ENCODE results near the gene CRACR2A. TPM values are rescaled to one million over a fixed set of nuclear protein-coding genes. Genes with fewer than 3 reads are reported as not detected.

The CRACR2A gene
- total RNA-seq, 1 donor from 2014 or later, result 0.82 TPM

GRCh38 chr12:3715999-3716398 is 36.9 kb downstream of the CRACR2A start:
- no peak overlapping the region for H3K4me3 Mint-ChIP-seq (ENCODE audit: unreplicated experiment)
- H3K27ac Mint-ChIP-seq (ENCODE audit: unreplicated experiment), result no peak overlapping the region
- no peaks in the 10 kb centered on the region for H3K4me1 Mint-ChIP-seq (ENCODE audit: low read depth)
- TF ChIP-seq CTCF (IDR thresholded peaks at IDR 0.05), result no peak
- no peaks in the 10 kb centered on the region for H3K36me3 Mint-ChIP-seq (ENCODE audit: low read depth)
- H3K9me3 Mint-ChIP-seq (ENCODE audit: low read depth), result no peaks in the 10 kb centered on the region
- no peak for DNase-seq (ENCODE audit: low spot score)
- H3K27me3 Mint-ChIP-seq (ENCODE audit: low read depth), result peaks cover 7% of the 10 kb centered on the region

- no peak overlapping the region for H3K27ac Mint-ChIP-seq (ENCODE audit: unreplicated experiment)
- H3K4me1 Mint-ChIP-seq (ENCODE audit: low read depth), result no peaks in the 10 kb centered on the region
- H3K9me3 Mint-ChIP-seq (ENCODE audit: low read depth), result no peaks in the 10 kb centered on the region
- H3K4me3 Mint-ChIP-seq (ENCODE audit: unreplicated experiment), result no peak overlapping the region
- H3K36me3 Mint-ChIP-seq (ENCODE audit: low read depth), result no peaks in the 10 kb centered on the region
- H3K27me3 Mint-ChIP-seq (ENCODE audit: low read depth), result peaks cover 2% of the 10 kb centered on the region
- DNase-seq (ENCODE audit: low spot score), result no peak
- TF ChIP-seq CTCF (IDR thresholded peaks at IDR 0.05), result no peak
These were observed 39.0 kb downstream of the CRACR2A start for GRCh38 chr12:3713947-3714346.

- no peak overlapping the region for H3K27ac Mint-ChIP-seq (ENCODE audit: unreplicated experiment)
- no peak for TF ChIP-seq CTCF (IDR thresholded peaks at IDR 0.05)
- H3K27me3 Mint-ChIP-seq (ENCODE audit: low read depth), result peaks cover 2% of the 10 kb centered on the region
- no peak overlapping the region for H3K4me3 Mint-ChIP-seq (ENCODE audit: unreplicated experiment)
- no peaks in the 10 kb centered on the region for H3K4me1 Mint-ChIP-seq (ENCODE audit: low read depth)
- DNase-seq (ENCODE audit: low spot score), result no peak
- no peaks in the 10 kb centered on the region for H3K9me3 Mint-ChIP-seq (ENCODE audit: low read depth)
- no peaks in the 10 kb centered on the region for H3K36me3 Mint-ChIP-seq (ENCODE audit: low read depth)
These were observed 39.4 kb downstream of the CRACR2A start for GRCh38 chr12:3713483-3713882.

GRCh38 chr12:3712209-3712992 is 40.5 kb downstream of the CRACR2A start:
- Mint-ChIP-seq H3K9me3 (ENCODE audit: low read depth) (no peaks in the 10 kb centered on the region), H3K36me3 (ENCODE audit: low read depth) (no peaks in the 10 kb centered on the region), H3K27me3 (ENCODE audit: low read depth) (peaks cover 6% of the 10 kb centered on the region), H3K4me1 (ENCODE audit: low read depth) (no peaks in the 10 kb centered on the region), H3K4me3 (ENCODE audit: unreplicated experiment) (no peak overlapping the region), H3K27ac (ENCODE audit: unreplicated experiment) (no peak overlapping the region)
- DNase-seq (ENCODE audit: low spot score), result no peak
- no peak for TF ChIP-seq CTCF (IDR thresholded peaks at IDR 0.05)

GRCh38 chr12:3705354-3705675 is 47.6 kb downstream of the CRACR2A start:
- no peak for DNase-seq (ENCODE audit: low spot score)
- Mint-ChIP-seq H3K4me3 (ENCODE audit: unreplicated experiment) (no peak overlapping the region), H3K27ac (ENCODE audit: unreplicated experiment) (no peak overlapping the region), H3K36me3 (ENCODE audit: low read depth) (peaks cover 2% of the 10 kb centered on the region), H3K27me3 (ENCODE audit: low read depth) (peaks cover 4% of the 10 kb centered on the region), H3K9me3 (ENCODE audit: low read depth) (peaks cover 6% of the 10 kb centered on the region), H3K4me1 (ENCODE audit: low read depth) (peaks cover 10% of the 10 kb centered on the region)
- no peak for TF ChIP-seq CTCF (IDR thresholded peaks at IDR 0.05)
